ENCODE measurements around the gene ABCC5. TPM values are rescaled to one million over a fixed set of nuclear protein-coding genes. Genes with fewer than 3 reads are reported as not detected.

Gene ABCC5
- total RNA-seq, 1 donor from 2014 or later: 49.4 TPM

DNA sequence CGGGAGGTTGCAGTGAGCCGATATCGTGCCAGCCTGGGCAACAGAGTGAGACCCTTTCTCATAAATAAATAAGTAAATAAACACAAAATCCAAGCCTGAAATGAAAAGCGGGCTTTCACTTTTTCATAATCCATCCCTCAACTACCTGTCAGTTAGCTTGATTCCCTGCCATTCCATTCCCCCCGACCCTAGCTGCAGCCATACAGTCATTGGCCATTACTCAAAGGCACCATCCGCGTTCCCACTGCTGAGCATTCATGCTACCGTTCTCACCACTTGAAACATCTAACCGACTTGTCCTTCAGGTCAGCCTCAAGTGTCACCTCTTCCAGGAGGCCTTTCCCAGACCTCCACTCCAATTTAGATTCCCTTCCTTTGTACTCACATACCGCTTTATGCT lies 131.9 kb downstream of the ABCC5 start:
- no peak for DNase-seq
- intact Hi-C loops (cut with micrococcal nuclease): no loop called here
- Histone ChIP-seq H3K4me3 (no peak overlapping the region), H3K9me3 (replicated peaks) (no peaks in the 10 kb centered on the region), H3K4me1 (peaks cover 40% of the 10 kb centered on the region), H3K27me3 (ENCODE audit: low read depth) (peaks cover under 1% of the 10 kb centered on the region), H3K36me3 (no peaks in the 10 kb centered on the region), H3K27ac (replicated peaks) (no peak overlapping the region)
- TF ChIP-seq, protein P1, sequence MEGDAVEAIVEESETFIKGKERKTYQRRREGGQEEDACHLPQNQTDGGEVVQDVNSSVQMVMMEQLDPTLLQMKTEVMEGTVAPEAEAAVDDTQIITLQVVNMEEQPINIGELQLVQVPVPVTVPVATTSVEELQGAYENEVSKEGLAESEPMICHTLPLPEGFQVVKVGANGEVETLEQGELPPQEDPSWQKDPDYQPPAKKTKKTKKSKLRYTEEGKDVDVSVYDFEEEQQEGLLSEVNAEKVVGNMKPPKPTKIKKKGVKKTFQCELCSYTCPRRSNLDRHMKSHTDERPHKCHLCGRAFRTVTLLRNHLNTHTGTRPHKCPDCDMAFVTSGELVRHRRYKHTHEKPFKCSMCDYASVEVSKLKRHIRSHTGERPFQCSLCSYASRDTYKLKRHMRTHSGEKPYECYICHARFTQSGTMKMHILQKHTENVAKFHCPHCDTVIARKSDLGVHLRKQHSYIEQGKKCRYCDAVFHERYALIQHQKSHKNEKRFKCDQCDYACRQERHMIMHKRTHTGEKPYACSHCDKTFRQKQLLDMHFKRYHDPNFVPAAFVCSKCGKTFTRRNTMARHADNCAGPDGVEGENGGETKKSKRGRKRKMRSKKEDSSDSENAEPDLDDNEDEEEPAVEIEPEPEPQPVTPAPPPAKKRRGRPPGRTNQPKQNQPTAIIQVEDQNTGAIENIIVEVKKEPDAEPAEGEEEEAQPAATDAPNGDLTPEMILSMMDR (IDR thresholded peaks at IDR 0.05; ENCODE audit: borderline replicate concordance): no peak

DNA sequence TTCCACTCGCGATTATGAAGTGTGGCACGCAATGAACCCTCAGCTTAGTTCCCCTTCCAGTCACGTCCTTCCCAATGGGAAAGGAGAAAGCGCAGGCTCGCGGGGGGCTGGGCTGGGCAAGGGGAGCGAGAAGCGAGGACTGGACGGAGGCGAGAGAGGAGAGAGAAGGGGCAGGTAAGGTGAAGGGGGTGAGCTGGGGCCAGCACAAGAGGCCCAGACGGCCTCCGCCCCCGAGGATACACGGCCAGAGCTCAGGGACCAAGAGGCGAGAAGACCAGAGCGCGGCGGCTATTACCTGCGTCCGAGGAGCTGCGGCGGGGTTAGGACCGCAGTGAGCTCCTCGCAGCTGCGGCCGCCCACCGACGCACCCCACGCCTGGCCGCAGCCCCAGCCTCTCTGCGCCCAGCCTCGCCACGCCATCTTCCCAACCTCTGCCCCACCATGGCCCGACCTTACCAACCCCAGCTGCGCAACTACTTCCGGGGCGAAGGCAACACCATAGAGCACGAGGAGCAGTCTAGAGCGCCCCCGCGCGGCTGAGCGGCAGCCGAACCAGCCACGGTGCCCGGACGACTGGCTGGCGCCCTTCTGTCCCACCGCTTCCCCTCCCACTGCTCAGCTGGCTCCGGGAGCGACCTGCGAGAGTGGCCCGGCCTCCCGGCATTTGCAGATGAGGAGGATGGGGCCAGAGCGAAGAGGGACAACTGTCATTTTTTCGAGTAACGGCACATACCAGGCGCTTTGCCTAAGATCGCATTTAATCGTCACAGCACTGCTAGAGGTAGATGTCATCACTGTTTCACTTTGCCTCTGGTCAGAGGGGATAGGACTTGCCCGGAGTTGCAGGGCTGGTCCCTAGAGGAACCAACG lies 133.0 kb downstream of the ABCC5 start, which contains the start of gene PARL:
Gene PARL (minus strand): TSS at position 454 of the 870 bp plus-strand sequence. CDS start 34 bp downstream, at position 420.
- no peaks in the 10 kb centered on the region for H3K36me3 ChIP-seq
- peaks cover 48% of the 10 kb centered on the region for H3K4me1 ChIP-seq
- DNase-seq: peak; percentile 96
- H3K27me3 ChIP-seq (ENCODE audit: low read depth): no peaks in the 10 kb centered on the region
- TF ChIP-seq, protein P1 (IDR thresholded peaks at IDR 0.05; ENCODE audit: borderline replicate concordance): peak; percentile 97
- peak within 1 kb of the TSS; percentile 89 for H3K27ac ChIP-seq (replicated peaks)
- intact Hi-C loops (cut with micrococcal nuclease): no loop called here
- H3K4me3 ChIP-seq: peak within 1 kb of the TSS; percentile 96
- H3K9me3 ChIP-seq (replicated peaks): no peaks in the 10 kb centered on the region

- Histone ChIP-seq H3K9me3 (replicated peaks) (no peaks in the 10 kb centered on the region), H3K36me3 (peaks cover 1% of the 10 kb centered on the region), H3K27ac (replicated peaks) (peak overlapping the region; percentile 89), H3K4me3 (peak overlapping the region; percentile 96), H3K27me3 (ENCODE audit: low read depth) (no peaks in the 10 kb centered on the region), H3K4me1 (peaks cover 54% of the 10 kb centered on the region)
- intact Hi-C loops (cut with micrococcal nuclease): no loop called here
- TF ChIP-seq, protein P1 (IDR thresholded peaks at IDR 0.05; ENCODE audit: borderline replicate concordance): no peak
- no peak for DNase-seq
Measured at GRCh38 chr3:183884097-183884426, 133.6 kb downstream of the ABCC5 start.

DNA sequence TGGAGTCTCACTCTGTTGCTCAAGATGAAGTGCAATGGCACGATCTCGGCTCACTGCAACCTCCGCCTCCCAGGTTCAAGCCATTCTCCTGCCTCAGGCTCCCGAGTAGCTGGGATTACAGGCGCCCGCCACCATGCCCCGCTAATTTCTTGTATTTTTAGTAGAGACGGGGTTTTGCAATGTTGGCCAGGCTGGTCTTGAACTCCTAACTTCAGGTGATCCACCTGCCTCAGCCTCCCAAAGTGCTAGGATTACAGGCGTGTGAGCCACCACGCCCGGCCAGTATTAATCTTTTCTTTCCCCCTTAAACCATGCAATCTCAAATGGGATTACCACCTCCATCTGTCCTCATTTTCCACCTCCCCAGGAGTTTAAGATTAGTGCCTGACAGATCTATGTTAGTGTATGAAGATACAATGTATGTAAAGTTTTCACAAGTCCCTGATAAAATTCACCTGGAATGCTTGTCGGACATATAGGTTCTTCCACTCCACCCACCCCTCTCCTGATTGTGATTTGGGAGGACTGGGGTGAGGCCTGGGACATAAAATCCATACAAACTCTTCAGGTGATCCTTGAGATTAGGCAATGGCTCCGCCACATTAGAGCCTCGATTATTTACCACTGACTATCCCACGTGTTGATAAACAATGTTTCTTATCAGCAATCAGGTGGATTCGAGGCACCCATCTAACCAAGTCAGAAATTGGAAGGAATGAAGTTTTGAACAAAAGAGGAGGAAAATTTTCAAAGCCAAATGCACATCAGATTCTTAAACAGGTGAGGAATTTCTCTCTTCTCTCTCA lies 134.2 kb downstream of the ABCC5 start:
- intact Hi-C loops (cut with micrococcal nuclease): no loop called here
- Histone ChIP-seq H3K36me3 (peaks cover 2% of the 10 kb centered on the region), H3K4me1 (peaks cover 60% of the 10 kb centered on the region), H3K9me3 (replicated peaks) (no peaks in the 10 kb centered on the region), H3K4me3 (peak overlapping the region; percentile 96), H3K27me3 (ENCODE audit: low read depth) (no peaks in the 10 kb centered on the region), H3K27ac (replicated peaks) (peak overlapping the region; percentile 89)
- no peak for DNase-seq
- TF ChIP-seq, protein P1 (IDR thresholded peaks at IDR 0.05; ENCODE audit: borderline replicate concordance): no peak

GRCh38 chr3:183880121-183880520 lies 137.6 kb downstream of the ABCC5 start:
- H3K27ac ChIP-seq (replicated peaks): no peak overlapping the region

More at GRCh38 chr3:183880121-183880520, 137.6 kb downstream of the ABCC5 start:
- TF ChIP-seq, protein P1 (IDR thresholded peaks at IDR 0.05; ENCODE audit: borderline replicate concordance): no peak
- peaks cover 62% of the 10 kb centered on the region for H3K4me1 ChIP-seq
- peaks cover 8% of the 10 kb centered on the region for H3K36me3 ChIP-seq
- DNase-seq: no peak
- H3K27me3 ChIP-seq (ENCODE audit: low read depth): no peaks in the 10 kb centered on the region
- intact Hi-C loops (cut with micrococcal nuclease): no loop called here
- H3K4me3 ChIP-seq: no peak overlapping the region
- H3K9me3 ChIP-seq (replicated peaks): no peaks in the 10 kb centered on the region

All from left ventricle myocardium inferior (tissue), 1 donor.